HepG2 (cell line): ENCODE results near the gene NUDT22. TPM values are rescaled to one million over a fixed set of nuclear protein-coding genes. Genes with fewer than 3 reads are reported as not detected.

Experiments used
- ATAC-seq: fragments of 200-7000 bp; cut with Tn5 transposase; 3 replicates; pipeline ENCODE4 v1.9.1; 2020; ENCODE audit warnings: mild to moderate bottlenecking, moderate library complexity
- BruUV-seq: library from RNA; stranded (reverse); fragments of 400-500 nt; replicated peaks from 2 replicates; lab custom pipeline; 2021; lab: Mats Ljungman, UMichigan
- CTCF ChIA-PET: fragments of 300-600 bp; formaldehyde crosslinking; extraction: SDS; loops from one replicate; lab custom pipeline; 2021; ENCODE audit warnings: low total read pairs, inconsistent platforms, low intra/inter-chr PET ratio; lab: Yijun Ruan, JAX
- POLR2A ChIA-PET: fragments of 350-600 bp; sonication (Branson Sonifier 250); formaldehyde crosslinking; loops from one replicate; lab custom pipeline; 2020; ENCODE audit warnings: antibody characterized with exemption, inconsistent platforms; lab: Yijun Ruan, JAX
- DNase-seq: peaks from one replicate; pipeline ENCODE4 v3.0.0-alpha.2; 2015; ENCODE audit warnings: low spot score
- FAIRE-seq: peaks from 3 replicates; lab custom pipeline; 2011; peaks lifted over from hg19 to GRCh38; lab: Jason Lieb, UNC
- H2AFZ ChIP-seq: one replicate; pipeline ENCODE4 v1.6.1; 2011; ENCODE audit warnings: low read length, inconsistent platforms
- H3K27ac ChIP-seq: fragments of 300-600 bp; 3 replicates; pipeline ENCODE4 v1.8.0; 2011; ENCODE audit warnings: mixed run types, mild to moderate bottlenecking, mixed read lengths, low read length, inconsistent platforms; ENCODE audit not compliant: insufficient read depth; ENCODE audit errors: extremely low read length
- H3K27me3 ChIP-seq, 2 experiments: fragments of 200-600 bp in 1 of 2; 2 replicates in 1 of 2; 3 replicates in 1 of 2; pipeline versions ENCODE4 v1.6.0 to v1.8.0; 2011; ENCODE audit warnings: low read length in 2 of 2, mild to moderate bottlenecking in 2 of 2, moderate library complexity in 2 of 2, inconsistent platforms in 1 of 2; ENCODE audit not compliant: insufficient read depth in 2 of 2, control insufficient read depth in 1 of 2
- H3K36me3 ChIP-seq, 2 experiments: fragments of 200-600 bp in 1 of 2; replicated peaks in 1 of 2; 2 replicates in 1 of 2; 3 replicates in 1 of 2; pipeline versions ENCODE4 v1.5.1 to v1.8.0; 2011; ENCODE audit warnings: low read length in 2 of 2, inconsistent platforms in 1 of 2; ENCODE audit not compliant: insufficient read depth in 2 of 2, control insufficient read depth in 1 of 2
- H3K4me1 ChIP-seq: 2 replicates; pipeline ENCODE4 v1.5.1; 2012; ENCODE audit warnings: low read length, inconsistent platforms; ENCODE audit not compliant: insufficient read depth
- H3K4me2 ChIP-seq: 2 replicates; pipeline ENCODE4 v1.6.0; 2011; ENCODE audit warnings: low read depth, low read length, inconsistent platforms
- H3K4me3 ChIP-seq, 3 experiments: fragments of 200-600 bp in 1 of 3; sonication (generic), shearing (Covaris generic) in 1 of 3; replicated peaks in 1 of 3; 2 replicates each; pipeline ENCODE4 v1.5.1; 2011 to 2016; ENCODE audit warnings: low read length in 3 of 3, inconsistent platforms in 2 of 3, low read depth in 2 of 3, mild to moderate bottlenecking in 2 of 3, control low read depth in 1 of 3, mixed read lengths in 1 of 3; ENCODE audit not compliant: insufficient read depth in 1 of 3
- H3K79me2 ChIP-seq: one replicate; pipeline ENCODE4 v1.6.1; 2011; ENCODE audit warnings: low read length, inconsistent platforms; ENCODE audit not compliant: insufficient read depth
- H3K9ac ChIP-seq: 2 replicates; pipeline ENCODE4 v1.6.0; 2011; ENCODE audit warnings: mild to moderate bottlenecking, low read depth, low read length, inconsistent platforms; ENCODE audit not compliant: insufficient read depth
- H3K9me3 ChIP-seq: 2 replicates; pipeline ENCODE4 v1.5.1; 2012; ENCODE audit warnings: mild to moderate bottlenecking, low read length
- H4K20me1 ChIP-seq: 2 replicates; pipeline ENCODE4 v1.6.0; 2011; ENCODE audit warnings: inconsistent platforms, mild to moderate bottlenecking, low read length, moderate library complexity; ENCODE audit not compliant: insufficient read depth
- DDIT3 ChIP-seq: sonication (generic); formaldehyde crosslinking; IDR thresholded peaks from 2 replicates; pipeline ENCODE4 v1.4.0; 2020; ENCODE audit warnings: mild to moderate bottlenecking, missing genetic modification reagents
- NFYC ChIP-seq: IDR thresholded peaks from 2 replicates; pipeline ENCODE4 v1.6.1; 2016; ENCODE audit warnings: missing genetic modification reagents, missing compliant biosample characterization
- POLR2A ChIP-seq, 2 experiments: IDR thresholded peaks; 2 replicates each; pipeline ENCODE4 v1.6.1; 2011; ENCODE audit warnings: low read depth in 2 of 2, low read length in 2 of 2, mild to moderate bottlenecking in 1 of 2, moderate library complexity in 1 of 2; ENCODE audit not compliant: insufficient read depth in 1 of 2
- RFXANK ChIP-seq: IDR thresholded peaks from 2 replicates; pipeline ENCODE4 v1.6.1; 2016
- ZBTB21 ChIP-seq: sonication (generic); formaldehyde crosslinking; IDR thresholded peaks from 2 replicates; pipeline ENCODE4 v1.4.0; 2020; ENCODE audit warnings: missing genetic modification reagents
- ZNF550 ChIP-seq: sonication (generic); formaldehyde crosslinking; IDR thresholded peaks from 2 replicates; pipeline ENCODE4 v1.4.0; 2020; ENCODE audit warnings: mild to moderate bottlenecking, missing genetic modification reagents, borderline replicate concordance
- ZNF557 ChIP-seq: sonication (generic); formaldehyde crosslinking; IDR thresholded peaks from 2 replicates; pipeline ENCODE4 v1.4.0; 2020; ENCODE audit warnings: missing genetic modification reagents
- ZNF672 ChIP-seq: sonication (generic); formaldehyde crosslinking; IDR thresholded peaks from 2 replicates; pipeline ENCODE4 v1.8.1; 2022; ENCODE audit warnings: missing genetic modification reagents
- WGBS: methylation state at CpG from one replicate; pipeline ENCODE4 v1.1.6; 2017; ENCODE audit warnings: low lambda C conversion rate; 5-methylcytosine and 5-hydroxymethylcytosine counted together
- in situ Hi-C: cut with HindIII; loops from 2 replicates; pipeline ENCODE4 v1.10.0; 2017; ENCODE audit warnings: low pct_unique_long_range_greater_than_20kb; ENCODE audit not compliant: extremely low pct_ligation_motif_present
- intact Hi-C: fragments of 100-400 bp; cut with micrococcal nuclease; formaldehyde crosslinking; loops from one replicate; pipeline ENCODE4 v1.10.0; 2022; ENCODE audit not compliant: unreplicated experiment
- polyA plus RNA-seq, 8 experiments: library from polyadenylated mRNA; depleted of rRNA in 3 of 8; stranded (reverse) in 7 of 8; unstranded in 1 of 8; fragments of >200 nt; fragmentation: Illumina TruSeq in 4 of 8; extraction: Trizol in 4 of 8; gene quantifications; 2 replicates each; pipeline versions ENCODE4 v1.2.1 to v1.2.3, GENCODE V29; 2011 to 2016; ENCODE audit warnings: low read depth in 4 of 8, missing spikeins in 1 of 8, mixed read lengths in 1 of 8; ENCODE audit not compliant: insufficient read depth in 1 of 8
- total RNA-seq, 5 experiments: library from RNA; depleted of rRNA; stranded (reverse); fragments of >200 nt; fragmentation: Illumina TruSeq; extraction: Trizol; gene quantifications; 2 replicates each; pipeline ENCODE4 v1.2.3, GENCODE V29; 2016; ENCODE audit warnings: low read depth in 1 of 5
- TF ChIP-seq, protein P1 (sequence below): sonication (generic); formaldehyde crosslinking; IDR thresholded peaks from 2 replicates; pipeline ENCODE4 v1.5.0; 2020; ENCODE audit warnings: missing genetic modification reagents

Gene NUDT22
- total and polyA plus RNA-seq, 2 of the 13 experiments (the other 11 are each of a cell fraction or from before 2014, with no cell fraction given): 33.5 to 39.8 TPM

DNA sequence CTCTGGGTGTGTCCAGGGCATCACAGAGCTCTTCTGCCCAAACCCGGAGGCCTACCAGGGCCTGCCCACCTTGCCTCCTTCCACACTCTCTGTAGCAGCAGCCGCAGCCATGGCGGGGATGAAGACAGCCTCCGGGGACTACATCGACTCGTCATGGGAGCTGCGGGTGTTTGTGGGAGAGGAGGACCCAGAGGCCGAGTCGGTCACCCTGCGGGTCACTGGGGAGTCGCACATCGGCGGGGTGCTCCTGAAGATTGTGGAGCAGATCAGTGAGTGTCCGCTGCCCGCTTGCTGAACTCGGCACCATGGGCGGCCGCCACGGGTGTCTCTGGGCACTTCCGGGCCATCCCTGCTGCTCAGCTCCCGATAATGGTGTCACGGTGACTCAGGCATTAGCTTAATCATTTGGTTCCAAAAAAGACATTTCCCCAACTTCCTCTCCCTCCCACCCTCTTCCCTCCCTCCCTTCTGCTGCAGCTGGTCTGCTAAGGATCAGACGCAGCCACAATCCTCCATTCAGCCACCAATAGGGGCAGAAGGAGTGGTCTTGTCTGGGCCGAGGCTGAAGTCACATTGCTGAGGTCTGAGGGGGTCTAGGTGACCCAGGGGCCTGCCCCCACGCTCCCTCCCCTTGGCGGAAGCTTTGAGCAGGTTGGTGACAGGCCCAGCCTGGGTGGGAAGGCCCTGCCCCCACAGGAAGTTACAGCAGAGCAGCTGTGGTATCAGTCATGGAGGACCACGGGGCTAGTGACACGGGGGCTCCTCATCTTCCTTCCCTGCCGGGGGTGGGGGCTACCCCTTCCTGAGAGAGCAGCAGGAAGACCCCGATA, 18.6 kb upstream of the NUDT22 start:
- no TSS peak for BruUV-seq
- no peak overlapping the region for H3K4me3 ChIP-seq
- ATAC-seq: no peak

GRCh38 chr11:64208086-64208795, 17.8 kb upstream of the NUDT22 start:
- H3K9ac ChIP-seq: no peak overlapping the region
- DNase-seq (no peak), FAIRE-seq (no peak), ATAC-seq (peak; percentile 11)
- BruUV-seq: no TSS peak
- H3K4me3 ChIP-seq: no peak overlapping the region
- H2AFZ ChIP-seq: no peak overlapping the region
- intact Hi-C loops: no loop called here
- H3K4me1 ChIP-seq: peaks cover 17% of the 10 kb centered on the region
- no peaks in the 10 kb centered on the region for H3K79me2 ChIP-seq
- in situ Hi-C loops: no loop called here
- H3K36me3 ChIP-seq: peaks cover 12% of the 10 kb centered on the region in 2 experiments; a peak in 4 of 5 replicates
- H4K20me1 ChIP-seq: 0 out of 2 replicates have a peak, but pooled peaks cover 2% of the 10 kb centered on the region
- no peak overlapping the region for H3K4me2 ChIP-seq
- CTCF ChIA-PET: no interaction called here
- H3K9me3 ChIP-seq: no peaks in the 10 kb centered on the region
- TF ChIP-seq RFXANK (no peak), NFYC (CRISPR knock-in tag) (no peak), ZBTB21 (CRISPR knock-in tag) (no peak), DDIT3 (CRISPR knock-in tag) (no peak), ZNF672 (CRISPR knock-in tag) (no peak), POLR2A (IDR thresholded peaks at IDR 0.05; ENCODE audit: insufficient read depth in 1 of 2, low read depth in 2 of 2, low read length in 2 of 2) (0 out of 4 replicates have a peak, but pooled peaks of 1 of the 2 experiments have one; percentile 1), ZNF557 (no peak)
- TF ChIP-seq, protein P1, sequence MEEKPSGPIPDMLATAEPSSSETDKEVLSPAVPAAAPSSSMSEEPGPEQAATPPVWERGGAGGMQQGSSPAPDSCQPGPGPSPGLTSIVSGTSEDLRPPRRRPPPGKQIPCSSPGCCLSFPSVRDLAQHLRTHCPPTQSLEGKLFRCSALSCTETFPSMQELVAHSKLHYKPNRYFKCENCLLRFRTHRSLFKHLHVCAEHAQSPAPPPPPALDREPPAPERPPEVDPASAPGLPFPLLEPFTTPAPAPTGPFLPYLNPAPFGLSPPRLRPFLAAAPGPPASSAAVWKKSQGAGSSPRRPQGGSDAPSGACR (CRISPR knock-in tag): no peak
- H3K27me3 ChIP-seq: peaks cover 0 to 1% of the 10 kb centered on the region in 2 experiments; a peak in 1 of 5 replicates
- 83% methylated on average over 18 of the region's 23 CpGs for WGBS
- POLR2A ChIA-PET: interaction anchor here (1.4 kb wide), 1 partner anchor 61 kb away, joined by 5 read pairs; no protein-coding TSS in a partner anchor
- H3K27ac ChIP-seq: no peak overlapping the region

More for the DNA sequence above, 18.6 kb upstream of the NUDT22 start:
- Histone ChIP-seq H3K9me3 (no peaks in the 10 kb centered on the region), H3K4me2 (no peak overlapping the region), H3K4me1 (peaks cover 17% of the 10 kb centered on the region)
- no peak for DNase-seq
- TF ChIP-seq ZNF550 (CRISPR knock-in tag) (no peak), POLR2A (IDR thresholded peaks at IDR 0.05; ENCODE audit: insufficient read depth in 1 of 2, low read depth in 2 of 2, low read length in 2 of 2) (0 out of 4 replicates have a peak, but pooled peaks of 1 of the 2 experiments have one; percentile 2)
- TF ChIP-seq, all 625 proteins: peak for 1
- H2AFZ ChIP-seq: no peak overlapping the region
- H3K27me3 ChIP-seq: peaks cover 0 to 1% of the 10 kb centered on the region in 2 experiments; a peak in 1 of 5 replicates
- ChIA-PET POLR2A (interaction anchor here (1.4 kb wide), 1 partner anchor 62 kb away, joined by 5 read pairs; no protein-coding TSS in a partner anchor), CTCF (no interaction called here)
- H3K9ac ChIP-seq: no peak overlapping the region
- H4K20me1 ChIP-seq: 0 out of 2 replicates have a peak, but pooled peaks cover 2% of the 10 kb centered on the region
- no peaks in the 10 kb centered on the region for H3K79me2 ChIP-seq
- no peak overlapping the region for H3K27ac ChIP-seq
- intact Hi-C loops: no loop called here
- 86% methylated on average over 18 of the region's 30 CpGs for WGBS
- peaks cover 19% of the 10 kb centered on the region in 2 experiments; a peak in 4 of 5 replicates for H3K36me3 ChIP-seq
- FAIRE-seq: no peak
- in situ Hi-C loops: no loop called here
